ENCODE data around the gene CASP10. TPM values are rescaled to one million over a fixed set of nuclear protein-coding genes. Genes with fewer than 3 reads are reported as not detected.

Gene CASP10
- total and polyA plus RNA-seq, 2 of the 13 experiments (the other 11 are each of a cell fraction or from before 2014, with no cell fraction given): 22.2 to 23.8 TPM

GRCh38 chr2:201149064-201149820 is 33.7 kb upstream of the CASP10 start (continued):
- TF ChIP-seq PRDM15 (CRISPR knock-in tag; IDR thresholded peaks at IDR 0.05): no peak
- TF ChIP-seq NFRKB (IDR thresholded peaks at IDR 0.05): no peak
- no peak for TF ChIP-seq XRCC5 (optimal IDR thresholded peaks at IDR 0.05; ENCODE audit: low read length)
- 0 out of 2 replicates have a peak, but pooled peaks have one; percentile 55 for TF ChIP-seq STAT6 (CRISPR knock-in tag; IDR thresholded peaks at IDR 0.05; ENCODE audit: borderline replicate concordance)
- TF ChIP-seq ZNF839 (CRISPR knock-in tag; IDR thresholded peaks at IDR 0.05; ENCODE audit: borderline replicate concordance): no peak
- TF ChIP-seq MTERF4 (CRISPR knock-in tag; IDR thresholded peaks at IDR 0.05): no peak
- peak; percentile 62; the same call in 1 of the 2 replicates for TF ChIP-seq DPF2 (CRISPR knock-in tag; IDR thresholded peaks at IDR 0.05; ENCODE audit: borderline replicate concordance, low read depth)
- no peak for TF ChIP-seq PCBP2 (optimal IDR thresholded peaks at IDR 0.05; ENCODE audit: low read depth, low read length, poor library complexity, severe bottlenecking)
- no peak for TF ChIP-seq SOX6 (IDR thresholded peaks at IDR 0.05)
- peak; percentile 88 for TF ChIP-seq SOX6 (CRISPR knock-in tag; IDR thresholded peaks at IDR 0.05)
- TF ChIP-seq PCBP1 (IDR thresholded peaks at IDR 0.05; ENCODE audit: borderline replicate concordance, low read depth, low read length): no peak
- no peak for TF ChIP-seq HMGA1 (CRISPR knock-in tag; conservative IDR thresholded peaks at IDR 0.05)
- no peak for TF ChIP-seq BRCA1 (CRISPR knock-in tag; IDR thresholded peaks at IDR 0.05)
- TF ChIP-seq LCORL (IDR thresholded peaks at IDR 0.05): no peak
- TF ChIP-seq LCORL (CRISPR knock-in tag; IDR thresholded peaks at IDR 0.05): peak; percentile 75; the same call in 1 of the 2 replicates
- TF ChIP-seq ZFP90 (CRISPR knock-in tag; IDR thresholded peaks at IDR 0.05; ENCODE audit: borderline replicate concordance): no peak
- no peak for TF ChIP-seq RBM22 (optimal IDR thresholded peaks at IDR 0.05; ENCODE audit: low read length)
- TF ChIP-seq RARA (CRISPR knock-in tag; IDR thresholded peaks at IDR 0.05): peak; percentile 79
- no peak for TF ChIP-seq ZNF724P (CRISPR knock-in tag; IDR thresholded peaks at IDR 0.05; ENCODE audit: borderline replicate concordance)
- TF ChIP-seq NCOA1 (CRISPR knock-in tag; IDR thresholded peaks at IDR 0.05): no peak
- TF ChIP-seq ZSCAN9 (CRISPR knock-in tag; IDR thresholded peaks at IDR 0.05; ENCODE audit: borderline replicate concordance): 0 out of 2 replicates have a peak, but pooled peaks have one; percentile 48

Measured in HepG2 (cell line).